ENCODE results near the gene ZBTB43.
"Not testable (repeated sequence)": the region's sequence is repeated elsewhere in the genome, so short reads cannot be mapped to it uniquely, and the experiment has no call there.

The ZBTB43 gene

GRCh38 chr9:126813072-126813471 lies 8.2 kb downstream of the ZBTB43 start:
- Histone ChIP-seq H3K36me3 (ENCODE audit: insufficient read depth, low read length) (peaks cover 22% of the 10 kb centered on the region), H3K9me3 (ENCODE audit: low read length) (no peaks in the 10 kb centered on the region), H3K27ac (ENCODE audit: low read depth, low read length) (no peak overlapping the region), H3K4me1 (ENCODE audit: insufficient read depth, low read length) (no peaks in the 10 kb centered on the region), H3K9ac (ENCODE audit: low read length) (no peak overlapping the region), H3K27me3 (ENCODE audit: control insufficient read depth in 1 of 2, insufficient read depth in 2 of 2, low read length in 2 of 2) (no peaks in the 10 kb centered on the region), H3K4me3 (ENCODE audit: low read depth in 1 of 2, low read length in 2 of 2) (no peak overlapping the region)

DNA sequence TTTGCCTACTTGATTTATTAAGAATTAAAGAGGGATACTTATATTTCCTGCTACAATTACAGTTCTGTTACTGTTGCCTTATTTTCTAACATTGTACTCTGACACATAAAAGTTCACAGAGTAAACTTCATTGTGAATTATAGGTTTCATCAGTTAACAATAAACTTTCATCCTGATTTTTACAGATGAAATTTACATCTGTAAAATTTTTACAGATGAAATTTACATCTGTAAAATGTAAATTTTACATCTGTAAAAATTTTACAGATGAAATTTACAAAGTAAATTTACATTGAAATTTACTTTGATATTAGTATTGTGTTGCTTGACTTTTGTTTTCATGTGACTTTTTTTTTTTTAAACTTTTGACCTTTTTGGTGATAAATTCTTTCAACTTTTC lies 9.3 kb downstream of the ZBTB43 start:
- H3K27me3 ChIP-seq (ENCODE audit: control insufficient read depth in 1 of 2, insufficient read depth in 2 of 2, low read length in 2 of 2) = no peaks in the 10 kb centered on the region
- H3K9me3 ChIP-seq (ENCODE audit: low read length) = peaks cover 5% of the 10 kb centered on the region
- no peak overlapping the region for H3K9ac ChIP-seq (ENCODE audit: low read length)
- no peak overlapping the region for H3K27ac ChIP-seq (ENCODE audit: low read depth, low read length)
- H3K4me1 ChIP-seq (ENCODE audit: insufficient read depth, low read length) = no peaks in the 10 kb centered on the region
- H3K4me3 ChIP-seq (ENCODE audit: low read depth in 1 of 2, low read length in 2 of 2) = no peak overlapping the region
- H3K36me3 ChIP-seq (ENCODE audit: insufficient read depth, low read length) = peaks cover 17% of the 10 kb centered on the region

DNA sequence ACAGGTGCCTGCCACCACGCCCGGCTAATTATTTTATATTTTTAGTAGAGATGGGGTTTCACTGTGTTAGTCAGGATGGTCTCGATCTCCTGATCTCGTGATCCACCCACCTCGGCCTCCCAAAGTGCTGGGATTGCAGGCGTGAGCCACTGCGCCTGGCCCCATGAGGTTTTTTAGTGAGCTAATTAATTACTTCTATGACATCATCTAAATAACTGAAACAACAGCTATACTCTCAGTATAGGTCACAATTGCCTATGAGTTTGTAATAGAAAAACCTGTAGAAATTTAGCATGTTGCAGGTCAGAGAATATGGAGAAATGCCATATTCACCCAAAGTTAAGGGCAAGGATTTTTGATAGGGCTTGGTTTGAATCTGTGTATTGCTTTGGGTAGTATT lies 12.8 kb downstream of the ZBTB43 start:
- H3K9ac ChIP-seq (ENCODE audit: low read length); H3K27ac ChIP-seq (ENCODE audit: low read depth, low read length); H3K4me1 ChIP-seq (ENCODE audit: insufficient read depth, low read length); H3K27me3 ChIP-seq (ENCODE audit: control insufficient read depth in 1 of 2, insufficient read depth in 2 of 2, low read length in 2 of 2); H3K4me3 ChIP-seq (ENCODE audit: low read depth in 1 of 2, low read length in 2 of 2); H3K36me3 ChIP-seq (ENCODE audit: insufficient read depth, low read length); H3K9me3 ChIP-seq (ENCODE audit: low read length): not testable (repeated sequence)

GRCh38 chr9:126818482-126818881 lies 13.6 kb downstream of the ZBTB43 start:
- Histone ChIP-seq H3K9me3 (ENCODE audit: low read length) (peaks cover 5% of the 10 kb centered on the region), H3K36me3 (ENCODE audit: insufficient read depth, low read length) (no peaks in the 10 kb centered on the region), H3K4me1 (ENCODE audit: insufficient read depth, low read length) (peaks cover 4% of the 10 kb centered on the region), H3K27me3 (ENCODE audit: control insufficient read depth in 1 of 2, insufficient read depth in 2 of 2, low read length in 2 of 2) (no peaks in the 10 kb centered on the region), H3K9ac (ENCODE audit: low read length) (no peak overlapping the region), H3K4me3 (ENCODE audit: low read depth in 1 of 2, low read length in 2 of 2) (no peak overlapping the region), H3K27ac (ENCODE audit: low read depth, low read length) (no peak overlapping the region)

- H3K27me3 ChIP-seq (ENCODE audit: control insufficient read depth in 1 of 2, insufficient read depth in 2 of 2, low read length in 2 of 2) = no peaks in the 10 kb centered on the region
- peaks cover 4% of the 10 kb centered on the region for H3K4me1 ChIP-seq (ENCODE audit: insufficient read depth, low read length)
- peaks cover 5% of the 10 kb centered on the region for H3K9me3 ChIP-seq (ENCODE audit: low read length)
- no peak overlapping the region for H3K27ac ChIP-seq (ENCODE audit: low read depth, low read length)
- no peak overlapping the region for H3K4me3 ChIP-seq (ENCODE audit: low read depth in 1 of 2, low read length in 2 of 2)
- no peaks in the 10 kb centered on the region for H3K36me3 ChIP-seq (ENCODE audit: insufficient read depth, low read length)
- no peak overlapping the region for H3K9ac ChIP-seq (ENCODE audit: low read length)
These were observed 14.6 kb downstream of the ZBTB43 start for GRCh38 chr9:126819482-126819881.

- H3K9ac ChIP-seq (ENCODE audit: low read length) = no peak overlapping the region
- peaks cover 4% of the 10 kb centered on the region for H3K4me1 ChIP-seq (ENCODE audit: insufficient read depth, low read length)
- no peaks in the 10 kb centered on the region for H3K36me3 ChIP-seq (ENCODE audit: insufficient read depth, low read length)
- no peaks in the 10 kb centered on the region for H3K27me3 ChIP-seq (ENCODE audit: control insufficient read depth in 1 of 2, insufficient read depth in 2 of 2, low read length in 2 of 2)
- no peak overlapping the region for H3K4me3 ChIP-seq (ENCODE audit: low read depth in 1 of 2, low read length in 2 of 2)
- peaks cover 5% of the 10 kb centered on the region for H3K9me3 ChIP-seq (ENCODE audit: low read length)
- H3K27ac ChIP-seq (ENCODE audit: low read depth, low read length) = no peak overlapping the region
These were observed 17.4 kb downstream of the ZBTB43 start for GRCh38 chr9:126822278-126822677.

- no peak overlapping the region for H3K27ac ChIP-seq (ENCODE audit: low read depth, low read length)
- peaks cover 5% of the 10 kb centered on the region for H3K9me3 ChIP-seq (ENCODE audit: low read length)
- H3K4me3 ChIP-seq (ENCODE audit: low read depth in 1 of 2, low read length in 2 of 2) = no peak overlapping the region
- H3K4me1 ChIP-seq (ENCODE audit: insufficient read depth, low read length) = peaks cover 4% of the 10 kb centered on the region
- no peak overlapping the region for H3K9ac ChIP-seq (ENCODE audit: low read length)
- no peaks in the 10 kb centered on the region for H3K36me3 ChIP-seq (ENCODE audit: insufficient read depth, low read length)
- no peaks in the 10 kb centered on the region for H3K27me3 ChIP-seq (ENCODE audit: control insufficient read depth in 1 of 2, insufficient read depth in 2 of 2, low read length in 2 of 2)
These were observed 18.0 kb downstream of the ZBTB43 start for GRCh38 chr9:126822873-126823272.

DNA sequence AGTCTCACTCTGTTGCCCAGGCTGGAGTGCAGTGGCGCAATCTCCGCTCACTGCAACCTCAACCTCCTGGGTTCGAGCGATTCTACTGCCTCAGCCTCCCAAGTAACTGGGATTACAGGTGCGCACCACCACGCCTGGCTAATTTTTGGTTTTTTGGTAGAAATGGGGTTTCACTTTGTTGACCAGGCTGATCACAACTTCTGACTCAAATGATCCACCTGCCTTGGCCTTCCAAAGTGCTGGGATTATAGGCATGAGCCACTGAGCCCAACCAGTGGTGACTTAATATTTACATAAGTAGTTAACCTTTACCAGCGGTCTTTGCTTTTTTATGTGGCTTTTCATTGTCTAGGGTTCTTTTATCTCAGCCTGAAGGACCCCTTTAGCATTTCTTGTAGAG lies 19.2 kb downstream of the ZBTB43 start:
- H3K4me1 ChIP-seq (ENCODE audit: insufficient read depth, low read length); H3K36me3 ChIP-seq (ENCODE audit: insufficient read depth, low read length); H3K27me3 ChIP-seq (ENCODE audit: control insufficient read depth in 1 of 2, insufficient read depth in 2 of 2, low read length in 2 of 2); H3K27ac ChIP-seq (ENCODE audit: low read depth, low read length); H3K9ac ChIP-seq (ENCODE audit: low read length); H3K4me3 ChIP-seq (ENCODE audit: low read depth in 1 of 2, low read length in 2 of 2); H3K9me3 ChIP-seq (ENCODE audit: low read length): not testable (repeated sequence)

DNA sequence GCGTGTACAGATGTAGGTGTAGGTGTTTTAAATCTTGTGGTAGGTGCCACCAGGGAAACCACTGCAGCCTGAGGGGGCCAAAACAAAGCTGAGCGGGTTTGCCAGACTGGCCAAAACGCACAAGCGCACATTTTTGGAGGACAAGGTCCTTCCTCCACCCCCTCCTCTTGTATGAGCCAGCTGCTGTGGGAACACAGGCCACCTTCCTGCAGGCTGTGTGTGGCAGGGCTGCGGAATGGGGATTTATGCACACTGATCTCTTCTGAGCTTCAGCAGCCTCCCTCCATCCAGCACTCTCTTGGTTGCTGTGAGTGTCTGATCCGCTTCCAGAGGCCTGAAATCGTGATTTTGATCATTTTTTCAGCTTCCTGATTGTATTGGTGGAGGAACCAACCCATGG lies 22.4 kb downstream of the ZBTB43 start:
- H3K36me3 ChIP-seq (ENCODE audit: insufficient read depth, low read length) = peaks cover 2% of the 10 kb centered on the region
- H3K27ac ChIP-seq (ENCODE audit: low read depth, low read length) = no peak overlapping the region
- no peaks in the 10 kb centered on the region for H3K9me3 ChIP-seq (ENCODE audit: low read length)
- H3K27me3 ChIP-seq (ENCODE audit: control insufficient read depth in 1 of 2, insufficient read depth in 2 of 2, low read length in 2 of 2) = no peaks in the 10 kb centered on the region
- peaks cover 3% of the 10 kb centered on the region for H3K4me1 ChIP-seq (ENCODE audit: insufficient read depth, low read length)
- H3K9ac ChIP-seq (ENCODE audit: low read length) = no peak overlapping the region
- no peak overlapping the region for H3K4me3 ChIP-seq (ENCODE audit: low read depth in 1 of 2, low read length in 2 of 2)

DNA sequence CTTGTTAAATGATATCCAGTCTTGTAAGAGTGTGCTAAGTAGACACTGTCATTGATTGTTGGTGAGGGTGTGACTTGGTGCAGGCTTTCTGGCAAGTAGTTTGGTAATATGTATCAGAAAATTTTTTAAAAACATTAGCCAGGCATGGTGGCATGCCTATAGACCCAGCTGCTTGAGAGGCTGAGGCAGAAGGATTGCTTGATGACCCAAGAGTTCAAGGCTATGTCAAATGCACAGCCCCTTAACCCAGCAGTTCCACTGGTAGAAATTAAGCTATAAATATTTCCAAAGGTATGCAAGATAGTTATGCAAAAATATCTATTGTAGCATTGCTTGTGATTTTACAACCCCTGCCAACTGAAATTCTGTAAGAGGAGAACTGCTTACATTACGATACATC lies 24.2 kb downstream of the ZBTB43 start:
- Histone ChIP-seq H3K4me1 (ENCODE audit: insufficient read depth, low read length) (no peaks in the 10 kb centered on the region), H3K9ac (ENCODE audit: low read length) (no peak overlapping the region), H3K9me3 (ENCODE audit: low read length) (no peaks in the 10 kb centered on the region), H3K27ac (ENCODE audit: low read depth, low read length) (no peak overlapping the region), H3K4me3 (ENCODE audit: low read depth in 1 of 2, low read length in 2 of 2) (no peak overlapping the region), H3K27me3 (ENCODE audit: control insufficient read depth in 1 of 2, insufficient read depth in 2 of 2, low read length in 2 of 2) (no peaks in the 10 kb centered on the region), H3K36me3 (ENCODE audit: insufficient read depth, low read length) (peaks cover 20% of the 10 kb centered on the region)

GRCh38 chr9:126830827-126831226 lies 26.0 kb downstream of the ZBTB43 start:
- no peaks in the 10 kb centered on the region for H3K9me3 ChIP-seq (ENCODE audit: low read length)
- H3K27me3 ChIP-seq (ENCODE audit: control insufficient read depth in 1 of 2, insufficient read depth in 2 of 2, low read length in 2 of 2) = no peaks in the 10 kb centered on the region
- H3K4me3 ChIP-seq (ENCODE audit: low read depth in 1 of 2, low read length in 2 of 2) = no peak overlapping the region
- no peak overlapping the region for H3K9ac ChIP-seq (ENCODE audit: low read length)
- H3K36me3 ChIP-seq (ENCODE audit: insufficient read depth, low read length) = peaks cover 22% of the 10 kb centered on the region
- no peaks in the 10 kb centered on the region for H3K4me1 ChIP-seq (ENCODE audit: insufficient read depth, low read length)
- H3K27ac ChIP-seq (ENCODE audit: low read depth, low read length) = no peak overlapping the region

GRCh38 chr9:126832440-126832839 lies 27.6 kb downstream of the ZBTB43 start:
- Histone ChIP-seq H3K27ac (ENCODE audit: low read depth, low read length) (no peak overlapping the region), H3K9ac (ENCODE audit: low read length) (no peak overlapping the region), H3K9me3 (ENCODE audit: low read length) (no peaks in the 10 kb centered on the region), H3K4me3 (ENCODE audit: low read depth in 1 of 2, low read length in 2 of 2) (no peak overlapping the region), H3K36me3 (ENCODE audit: insufficient read depth, low read length) (peaks cover 22% of the 10 kb centered on the region), H3K4me1 (ENCODE audit: insufficient read depth, low read length) (no peaks in the 10 kb centered on the region), H3K27me3 (ENCODE audit: control insufficient read depth in 1 of 2, insufficient read depth in 2 of 2, low read length in 2 of 2) (no peaks in the 10 kb centered on the region)

Data from muscle layer of colon (tissue), 2 donors.